ENCODE results near the gene CLASP2. TPM values are rescaled to one million over a fixed set of nuclear protein-coding genes. Genes with fewer than 3 reads are reported as not detected.

Gene CLASP2
- 60.9 and 64.6 TPM in 2 replicates for total RNA-seq

DNA sequence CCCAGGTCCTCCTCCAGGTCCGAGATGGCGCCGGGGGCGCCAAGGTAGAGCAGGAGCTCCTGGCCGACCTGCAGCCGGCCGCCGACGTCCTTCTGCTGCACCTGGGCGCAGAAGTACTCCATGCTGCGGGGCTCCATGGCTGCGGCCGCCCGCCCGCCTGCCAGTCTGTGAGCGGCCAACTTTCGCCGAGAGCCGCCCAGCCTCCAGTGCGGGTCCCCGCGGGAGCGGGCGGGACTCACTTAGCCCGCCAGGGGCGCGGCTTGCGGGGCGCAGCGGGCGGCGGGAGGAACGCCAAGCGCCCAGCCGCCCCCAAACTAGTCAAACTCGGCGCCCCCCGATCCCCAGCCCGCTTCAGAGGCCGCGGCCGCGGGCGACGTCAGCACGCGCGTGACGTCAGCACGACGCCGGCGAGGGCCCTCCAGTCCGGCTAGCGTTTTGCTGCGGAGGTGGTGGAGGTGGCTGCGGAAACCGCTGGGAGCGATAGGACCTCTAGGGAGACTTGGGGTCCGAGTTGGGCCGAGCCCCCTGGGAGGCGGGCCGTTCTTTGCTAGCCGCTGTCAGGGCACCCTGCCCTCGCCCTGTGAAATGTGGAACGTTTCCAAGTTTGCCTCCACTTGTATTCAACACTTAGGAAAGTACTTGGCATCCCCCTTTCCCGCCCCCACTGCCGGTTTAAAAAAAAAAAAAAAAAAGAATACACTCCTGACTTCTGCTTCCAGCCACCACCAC, at the start of gene CLASP2:
Gene CLASP2 (minus strand): TSS at position 389 of the 729 bp plus-strand sequence. CDS start 252 bp downstream, at position 137.

Other genes with a start within 250 kb of the CLASP2 start
- gene PDCD6IP, start 80.4 kb upstream of the CLASP2 start, total RNA-seq = 116 and 172 TPM in 2 replicates

All from smooth muscle cell of the pulmonary artery (primary cell).